Liver (tissue), 9 donors: ENCODE measurements around the gene PEX14. TPM values are rescaled to one million over a fixed set of nuclear protein-coding genes. Genes with fewer than 3 reads are reported as not detected.

Experiments used
- DNase-seq: peaks from one replicate; pipeline ENCODE4 v3.0.0-alpha.2; 2017; ENCODE audit warnings: low spot score
- H3K27ac ChIP-seq, 2 donors: one replicate each; pipeline ENCODE4 v1.7.0; 2013; ENCODE audit warnings: inconsistent platforms in 2 of 2, low read length in 2 of 2, control low read depth in 1 of 2, low read depth in 1 of 2, mild to moderate bottlenecking in 1 of 2
- H3K27me3 ChIP-seq, 4 donors: one replicate each; pipeline versions ENCODE4 v1.6.1 to v1.7.0; 2013; ENCODE audit warnings: low read length in 3 of 4, inconsistent platforms in 1 of 4, mild to moderate bottlenecking in 1 of 4, moderate library complexity in 1 of 4; ENCODE audit not compliant: control insufficient read depth in 4 of 4, insufficient read depth in 4 of 4
- H3K36me3 ChIP-seq, 4 donors: one replicate each; pipeline versions ENCODE4 v1.6.1 to v1.7.0; 2013; ENCODE audit warnings: low read length in 3 of 4, mild to moderate bottlenecking in 3 of 4, low read depth in 1 of 4, moderate library complexity in 1 of 4; ENCODE audit not compliant: control insufficient read depth in 4 of 4, insufficient read depth in 3 of 4
- H3K4me1 ChIP-seq, 4 donors: one replicate each; pipeline versions ENCODE4 v1.6.1 to v1.7.0; 2013; ENCODE audit warnings: low read length in 3 of 4, mild to moderate bottlenecking in 3 of 4, moderate library complexity in 1 of 4; ENCODE audit not compliant: control insufficient read depth in 4 of 4, insufficient read depth in 4 of 4
- H3K4me3 ChIP-seq, 3 donors: one replicate each; pipeline versions ENCODE4 v1.6.1 to v1.7.0; 2013; ENCODE audit warnings: low read length in 3 of 3, control low read depth in 1 of 3, low read depth in 1 of 3, mild to moderate bottlenecking in 1 of 3
- H3K9ac ChIP-seq, 2 donors: one replicate each; pipeline ENCODE4 v1.7.0; 2013; ENCODE audit warnings: low read length in 2 of 2, mild to moderate bottlenecking in 2 of 2, moderate library complexity in 2 of 2, control low read depth in 1 of 2, low read depth in 1 of 2
- H3K9me3 ChIP-seq, 4 donors: one replicate each; pipeline versions ENCODE4 v1.6.1 to v1.7.0; 2013; ENCODE audit warnings: low read length in 3 of 4; ENCODE audit not compliant: control insufficient read depth in 4 of 4
- EGR1 ChIP-seq, 2 donors: IDR thresholded peaks; 2 replicates each; pipeline ENCODE4 v1.6.1; 2016 to 2018; ENCODE audit warnings: antibody characterized with exemption in 2 of 2, low read depth in 2 of 2
- GABPA ChIP-seq, 2 donors: IDR thresholded peaks in 1 of 2; conservative IDR thresholded peaks in 1 of 2; 2 replicates each; pipeline ENCODE4 v1.6.1; 2016; ENCODE audit warnings: antibody characterized with exemption in 2 of 2, mild to moderate bottlenecking in 1 of 2, moderate library complexity in 1 of 2
- JUND ChIP-seq, 2 donors: IDR thresholded peaks; 2 replicates each; pipeline ENCODE4 v1.6.1; 2016; ENCODE audit warnings: antibody characterized with exemption in 2 of 2
- NR2F2 ChIP-seq: IDR thresholded peaks from 2 replicates; pipeline ENCODE4 v1.6.1; 2016; ENCODE audit warnings: antibody characterized with exemption
- RAD21 ChIP-seq, 2 donors: IDR thresholded peaks; 2 replicates each; pipeline ENCODE4 v1.6.1; 2016; ENCODE audit warnings: antibody characterized with exemption in 2 of 2, mild to moderate bottlenecking in 2 of 2
- RXRA ChIP-seq, 2 donors: IDR thresholded peaks; 2 replicates each; pipeline ENCODE4 v1.6.1; 2017 to 2018; ENCODE audit warnings: antibody characterized with exemption in 2 of 2, mild to moderate bottlenecking in 1 of 2
- SP1 ChIP-seq: IDR thresholded peaks from 2 replicates; pipeline ENCODE4 v1.6.1; 2018; ENCODE audit warnings: antibody characterized with exemption, mild to moderate bottlenecking
- TAF1 ChIP-seq: conservative IDR thresholded peaks from 2 replicates; pipeline ENCODE4 v1.6.1; 2016; ENCODE audit warnings: antibody characterized with exemption, mild to moderate bottlenecking
- WGBS: extraction: QIAGEN DNeasy Blood & Tissue Kit; methylation state at CpG from one replicate; pipeline ENCODE4 v1.1.7; 2013; 5-methylcytosine and 5-hydroxymethylcytosine counted together
- polyA plus RNA-seq, 2 donors: library from polyadenylated mRNA; stranded (reverse) in 1 of 2; unstranded in 1 of 2; fragments of 200-250 nt in 1 of 2; fragments of >200 nt in 1 of 2; fragmentation: Nextera tagmentation in 1 of 2; extraction: Ambion mirVana in 1 of 2; gene quantifications; one replicate each; pipeline versions ENCODE4 v1.2.1 to v1.2.3, GENCODE V29; 2013 to 2015
- total RNA-seq, 2 donors: library from RNA; depleted of rRNA; stranded (reverse); fragments of >200 nt; gene quantifications; one replicate each; pipeline ENCODE4 v1.2.3, GENCODE V29; 2014
- TF ChIP-seq, protein P1 (sequence below): IDR thresholded peaks from 2 replicates; pipeline ENCODE4 v1.6.1; 2016; ENCODE audit warnings: antibody characterized with exemption
- TF ChIP-seq, protein P2 (sequence below): IDR thresholded peaks from 2 replicates; pipeline ENCODE4 v1.6.1; 2016; ENCODE audit warnings: antibody characterized with exemption
- TF ChIP-seq, protein P3 (sequence below): IDR thresholded peaks from 2 replicates; pipeline ENCODE4 v1.6.1; 2016; ENCODE audit warnings: antibody characterized with exemption
- donor health status: healthy.
- donor health status: healthy.
- donor health status: healthy.
- donor health status: healthy.
- donor health status: healthy.

PEX14 gene
- total and polyA plus RNA-seq, 4 donors, result 7.1 to 16.1 (median 11.7) TPM

DNA sequence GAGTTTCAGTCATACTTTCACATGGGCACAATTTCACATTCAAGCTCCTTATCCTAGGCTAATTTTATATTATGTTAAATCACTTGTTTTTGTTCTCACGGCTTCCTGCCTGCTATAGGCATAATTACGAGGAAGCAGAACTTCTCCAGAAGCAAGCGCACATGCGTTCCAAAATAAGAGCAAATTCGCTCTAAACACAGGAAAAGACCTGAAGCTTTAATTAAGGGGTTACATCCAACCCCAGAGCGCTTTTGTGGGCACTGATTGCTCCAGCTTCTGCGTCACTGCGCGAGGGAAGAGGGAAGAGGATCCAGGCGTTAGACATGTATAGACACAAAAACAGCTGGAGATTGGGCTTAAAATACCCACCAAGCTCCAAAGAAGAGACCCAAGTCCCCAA, 25.0 kb upstream of the PEX14 start, which contains the start of gene CORT (continued):
- TF ChIP-seq GABPA (IDR thresholded peaks at IDR 0.05 in 1 of 2, conservative IDR thresholded peaks at IDR 0.05 in 1 of 2), result no peak
- TF ChIP-seq, protein P1, sequence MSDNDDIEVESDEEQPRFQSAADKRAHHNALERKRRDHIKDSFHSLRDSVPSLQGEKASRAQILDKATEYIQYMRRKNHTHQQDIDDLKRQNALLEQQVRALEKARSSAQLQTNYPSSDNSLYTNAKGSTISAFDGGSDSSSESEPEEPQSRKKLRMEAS, result no peak
- TF ChIP-seq, protein P2, sequence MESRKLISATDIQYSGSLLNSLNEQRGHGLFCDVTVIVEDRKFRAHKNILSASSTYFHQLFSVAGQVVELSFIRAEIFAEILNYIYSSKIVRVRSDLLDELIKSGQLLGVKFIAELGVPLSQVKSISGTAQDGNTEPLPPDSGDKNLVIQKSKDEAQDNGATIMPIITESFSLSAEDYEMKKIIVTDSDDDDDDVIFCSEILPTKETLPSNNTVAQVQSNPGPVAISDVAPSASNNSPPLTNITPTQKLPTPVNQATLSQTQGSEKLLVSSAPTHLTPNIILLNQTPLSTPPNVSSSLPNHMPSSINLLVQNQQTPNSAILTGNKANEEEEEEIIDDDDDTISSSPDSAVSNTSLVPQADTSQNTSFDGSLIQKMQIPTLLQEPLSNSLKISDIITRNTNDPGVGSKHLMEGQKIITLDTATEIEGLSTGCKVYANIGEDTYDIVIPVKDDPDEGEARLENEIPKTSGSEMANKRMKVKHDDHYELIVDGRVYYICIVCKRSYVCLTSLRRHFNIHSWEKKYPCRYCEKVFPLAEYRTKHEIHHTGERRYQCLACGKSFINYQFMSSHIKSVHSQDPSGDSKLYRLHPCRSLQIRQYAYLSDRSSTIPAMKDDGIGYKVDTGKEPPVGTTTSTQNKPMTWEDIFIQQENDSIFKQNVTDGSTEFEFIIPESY, result no peak

DNA sequence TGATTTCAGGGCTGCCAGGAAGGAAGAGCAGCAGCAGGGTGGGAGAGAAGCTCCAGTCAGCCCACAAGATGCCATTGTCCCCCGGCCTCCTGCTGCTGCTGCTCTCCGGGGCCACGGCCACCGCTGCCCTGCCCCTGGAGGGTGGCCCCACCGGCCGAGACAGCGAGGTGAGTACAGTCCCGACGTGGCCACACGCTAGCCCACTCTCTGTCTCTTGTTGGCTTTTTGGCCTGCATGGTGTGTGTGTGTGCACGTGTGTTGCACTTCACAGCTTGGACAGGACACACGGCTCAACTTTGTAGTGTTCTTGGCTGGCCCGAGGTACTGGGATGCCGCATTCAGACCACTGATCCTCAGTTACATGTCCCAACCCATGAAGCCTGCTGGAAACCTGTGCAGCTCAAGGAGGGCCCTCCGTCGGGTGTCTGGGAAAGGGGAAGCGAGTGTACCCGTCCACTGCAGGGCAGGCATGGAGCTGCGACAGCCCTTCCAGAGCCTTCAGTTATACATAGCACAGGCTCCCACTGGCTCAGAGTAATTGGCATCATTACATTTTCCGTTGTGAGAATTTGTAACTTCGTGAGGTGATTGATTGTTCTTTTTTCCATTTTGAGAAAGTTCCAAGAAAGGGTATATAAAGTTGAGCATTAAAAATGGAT, 24.5 kb upstream of the PEX14 start:
- Histone ChIP-seq H3K9ac (no peak overlapping the region), H3K9me3 (no peaks in the 10 kb centered on the region), H3K36me3 (peaks cover 0 to 1% (median 0%) of the 10 kb centered on the region in 4 donors), H3K27ac (no peak overlapping the region), H3K4me3 (no peak overlapping the region), H3K4me1 (no peaks in the 10 kb centered on the region), H3K27me3 (no peaks in the 10 kb centered on the region)
- TF ChIP-seq, protein P3, sequence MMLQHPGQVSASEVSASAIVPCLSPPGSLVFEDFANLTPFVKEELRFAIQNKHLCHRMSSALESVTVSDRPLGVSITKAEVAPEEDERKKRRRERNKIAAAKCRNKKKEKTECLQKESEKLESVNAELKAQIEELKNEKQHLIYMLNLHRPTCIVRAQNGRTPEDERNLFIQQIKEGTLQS, result no peak
- TF ChIP-seq RAD21 (IDR thresholded peaks at IDR 0.05) (no peak), EGR1 (IDR thresholded peaks at IDR 0.05; ENCODE audit: low read depth in 2 of 2) (no peak), TAF1 (no peak)
- no peak for DNase-seq
- 89% methylated on average over 21 of the region's 21 CpGs for WGBS

DNA sequence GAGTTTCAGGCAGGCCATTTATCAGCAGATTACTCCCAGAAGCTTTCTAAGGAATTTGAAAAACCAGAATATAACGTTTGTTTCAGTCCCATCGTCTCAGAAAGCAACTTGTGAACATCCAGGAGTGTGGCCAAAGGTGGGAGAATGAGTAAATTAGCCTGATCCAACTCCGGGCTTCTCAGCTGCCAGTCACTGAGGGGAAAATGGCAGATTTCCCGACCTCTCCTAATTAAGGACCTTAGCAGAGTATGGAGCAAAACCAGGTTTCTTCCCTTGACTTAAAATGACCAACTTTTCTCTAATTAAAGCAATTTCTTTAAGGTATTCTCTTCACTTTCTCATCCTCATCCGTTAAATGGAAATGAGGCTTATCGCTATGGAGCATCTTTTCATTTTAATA, 23.9 kb upstream of the PEX14 start:
- no peaks in the 10 kb centered on the region for H3K4me1 ChIP-seq
- TF ChIP-seq JUND (IDR thresholded peaks at IDR 0.05) (no peak), SP1 (no peak), RXRA (IDR thresholded peaks at IDR 0.05) (no peak), TAF1 (no peak), NR2F2 (no peak), EGR1 (IDR thresholded peaks at IDR 0.05; ENCODE audit: low read depth in 2 of 2) (no peak)
- TF ChIP-seq, protein P2, result no peak
- TF ChIP-seq, protein P3, result no peak
- H3K9me3 ChIP-seq, result no peaks in the 10 kb centered on the region
- peaks cover 0 to 1% (median 0%) of the 10 kb centered on the region in 4 donors for H3K36me3 ChIP-seq
- H3K27ac ChIP-seq, result no peak overlapping the region
- no peaks in the 10 kb centered on the region for H3K27me3 ChIP-seq
- 55% methylated on average over 6 of the region's 6 CpGs for WGBS
- no peak for DNase-seq
- H3K9ac ChIP-seq, result no peak overlapping the region
- H3K4me3 ChIP-seq, result no peak overlapping the region
